Stimulated activated naive CD8-positive, alpha-beta T cell treated with anti-CD3 and anti-CD28 coated beads, Interleukin-15, Interleukin-2, amounts not matched to agents 100 ng/mL and 50 ng/mL, for 24 hours (primary cell): ENCODE results near the gene FNDC7.

Source experiments
- H3K27ac Mint-ChIP-seq: one replicate; pipeline ENCODE4 v1.8.0; 2021; ENCODE audit warnings: mild to moderate bottlenecking, mixed read lengths
- H3K27me3 Mint-ChIP-seq: one replicate; pipeline ENCODE4 v1.8.0; 2021; ENCODE audit warnings: mixed read lengths
- H3K36me3 Mint-ChIP-seq: one replicate; pipeline ENCODE4 v1.8.0; 2021; ENCODE audit warnings: low read depth, mixed read lengths
- H3K4me1 Mint-ChIP-seq: one replicate; pipeline ENCODE4 v1.8.0; 2021; ENCODE audit warnings: low read depth, mixed read lengths
- H3K4me3 Mint-ChIP-seq: one replicate; pipeline ENCODE4 v1.8.0; 2021; ENCODE audit warnings: mild to moderate bottlenecking, mixed read lengths
- H3K9me3 Mint-ChIP-seq: one replicate; pipeline ENCODE4 v1.8.0; 2021; ENCODE audit warnings: mixed read lengths

The FNDC7 gene

GRCh38 chr1:108791790-108792189 is 79.1 kb downstream of the FNDC7 start:
- H3K36me3 Mint-ChIP-seq, result peaks cover 80% of the 10 kb centered on the region
- peaks cover 13% of the 10 kb centered on the region for H3K9me3 Mint-ChIP-seq
- H3K27ac Mint-ChIP-seq, result no peak overlapping the region
- H3K4me1 Mint-ChIP-seq, result peaks cover 3% of the 10 kb centered on the region
- no peak overlapping the region for H3K4me3 Mint-ChIP-seq
- no peaks in the 10 kb centered on the region for H3K27me3 Mint-ChIP-seq
